Measurements from ENCODE around the gene LMF1.

Gene LMF1

GRCh38 chr16:807347-808084 is 163.3 kb downstream of the LMF1 start:
- Histone ChIP-seq H3K9ac (ENCODE audit: insufficient read length, low read depth) (peak overlapping the region; percentile 91), H3K27me3 (ENCODE audit: insufficient read depth, insufficient read length) (peaks cover 24% of the 10 kb centered on the region)
- TF ChIP-seq YY1 (IDR thresholded peaks at IDR 0.05; ENCODE audit: insufficient read depth, insufficient read length): peak; percentile 99
- no peak for TF ChIP-seq SUZ12 (IDR thresholded peaks at IDR 0.05; ENCODE audit: extremely low read depth, insufficient read depth, insufficient read length)
- TF ChIP-seq ZNF274 (IDR thresholded peaks at IDR 0.05; ENCODE audit: low read depth, low read length): no peak

DNA sequence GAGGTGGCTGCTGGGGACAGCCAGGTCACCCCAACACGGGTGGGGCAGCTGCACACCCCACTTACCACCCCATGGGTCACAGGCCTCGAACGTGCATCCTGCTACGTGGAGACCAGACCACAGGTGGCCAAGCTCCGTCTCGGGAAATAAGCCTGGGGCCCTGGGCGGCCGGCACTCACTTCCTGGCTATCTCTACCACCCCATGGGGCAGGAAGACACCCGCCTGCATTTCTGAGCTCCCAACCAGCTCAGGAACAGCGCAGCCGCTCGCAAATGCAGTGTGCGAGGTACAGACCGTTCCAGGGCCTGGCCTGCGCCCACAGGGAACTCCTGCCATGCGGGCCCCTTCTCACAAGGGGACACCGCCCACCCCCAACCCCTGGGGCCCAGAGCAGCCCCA is 165.3 kb downstream of the LMF1 start:
- peaks cover 39% of the 10 kb centered on the region for H3K4me1 ChIP-seq (ENCODE audit: insufficient read depth, insufficient read length)
- peaks cover 45% of the 10 kb centered on the region for H3K27me3 ChIP-seq (ENCODE audit: insufficient read depth, insufficient read length)
- no peaks in the 10 kb centered on the region for H3K9me3 ChIP-seq (ENCODE audit: insufficient read depth, low read length)

More at GRCh38 chr16:807347-808084, 163.3 kb downstream of the LMF1 start:
- H3K4me3 ChIP-seq (ENCODE audit: insufficient read length, low read depth): peak overlapping the region; percentile 79
- no peaks in the 10 kb centered on the region for H3K9me3 ChIP-seq (ENCODE audit: insufficient read depth, low read length)
- DNase-seq (ENCODE audit: low read depth, low spot score): peak; percentile 93
- peaks cover 34% of the 10 kb centered on the region for H3K4me1 ChIP-seq (ENCODE audit: insufficient read depth, insufficient read length)
- peaks cover 8% of the 10 kb centered on the region for H3K36me3 ChIP-seq (ENCODE audit: insufficient read depth, insufficient read length, low read length)

DNA sequence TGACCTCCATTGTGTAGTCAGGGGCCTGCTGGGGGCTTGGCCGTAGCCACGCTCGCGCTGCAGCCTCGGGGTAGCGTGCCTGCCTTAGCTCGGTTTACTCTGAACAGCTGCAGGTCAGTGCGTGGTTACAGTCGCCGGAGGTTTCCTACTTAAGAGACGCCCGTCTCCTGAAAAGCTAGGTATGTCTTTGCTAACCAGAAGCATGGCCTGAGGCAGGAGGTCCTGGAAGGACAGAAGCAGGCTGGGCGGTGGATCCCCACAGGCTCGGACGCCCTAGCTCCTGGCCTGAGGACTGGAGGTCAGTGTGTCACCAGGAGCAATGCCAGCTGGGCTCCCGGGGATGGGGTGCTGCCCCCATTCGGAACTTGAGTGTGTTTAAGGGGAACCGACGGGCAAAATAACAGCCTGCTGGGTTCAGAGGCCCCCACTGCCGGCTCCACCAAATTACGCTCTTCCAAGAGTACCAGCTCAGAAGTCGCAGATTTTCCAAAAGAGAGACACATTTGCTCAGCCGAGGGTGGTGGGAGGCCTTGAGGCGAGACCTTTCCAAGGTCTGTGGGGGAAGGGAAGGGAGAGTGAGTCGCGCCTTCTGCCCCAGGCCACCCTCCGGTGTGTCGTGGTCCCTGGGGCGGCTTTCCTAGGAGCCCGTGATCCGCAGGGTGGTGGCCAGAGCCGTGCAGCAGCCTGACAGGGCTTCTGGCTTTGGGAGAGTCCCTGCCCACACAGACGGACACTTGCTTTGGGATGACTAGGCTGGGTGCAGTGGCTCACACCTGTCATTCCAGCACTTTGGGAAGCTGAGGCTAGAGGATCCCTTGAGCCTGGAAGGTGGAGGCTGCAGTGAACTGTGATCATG is 166.4 kb downstream of the LMF1 start:
- Histone ChIP-seq H3K36me3 (ENCODE audit: insufficient read depth, insufficient read length, low read length) (no peaks in the 10 kb centered on the region), H3K9ac (ENCODE audit: insufficient read length, low read depth) (peak overlapping the region; percentile 59), H3K4me1 (ENCODE audit: insufficient read depth, insufficient read length) (peaks cover 43% of the 10 kb centered on the region), H3K27me3 (ENCODE audit: insufficient read depth, insufficient read length) (peaks cover 52% of the 10 kb centered on the region), H3K4me3 (ENCODE audit: insufficient read length, low read depth) (no peak overlapping the region), H3K9me3 (ENCODE audit: insufficient read depth, low read length) (no peaks in the 10 kb centered on the region)
- TF ChIP-seq SUZ12 (IDR thresholded peaks at IDR 0.05; ENCODE audit: extremely low read depth, insufficient read depth, insufficient read length) (no peak), ZNF274 (IDR thresholded peaks at IDR 0.05; ENCODE audit: low read depth, low read length) (no peak), YY1 (IDR thresholded peaks at IDR 0.05; ENCODE audit: insufficient read depth, insufficient read length) (no peak)
- no peak for DNase-seq (ENCODE audit: low read depth, low spot score)

More for the DNA sequence above, 165.3 kb downstream of the LMF1 start:
- peaks cover 2% of the 10 kb centered on the region for H3K36me3 ChIP-seq (ENCODE audit: insufficient read depth, insufficient read length, low read length)
- no peak for TF ChIP-seq SUZ12 (IDR thresholded peaks at IDR 0.05; ENCODE audit: extremely low read depth, insufficient read depth, insufficient read length)
- no peak for TF ChIP-seq YY1 (IDR thresholded peaks at IDR 0.05; ENCODE audit: insufficient read depth, insufficient read length)
- no peak for TF ChIP-seq ZNF274 (IDR thresholded peaks at IDR 0.05; ENCODE audit: low read depth, low read length)
- no peak for DNase-seq (ENCODE audit: low read depth, low spot score)
- peak overlapping the region; percentile 63 for H3K9ac ChIP-seq (ENCODE audit: insufficient read length, low read depth)
- no peak overlapping the region for H3K4me3 ChIP-seq (ENCODE audit: insufficient read length, low read depth)

- H3K4me1 ChIP-seq (ENCODE audit: insufficient read depth, insufficient read length): peaks cover 46% of the 10 kb centered on the region
- no peaks in the 10 kb centered on the region for H3K9me3 ChIP-seq (ENCODE audit: insufficient read depth, low read length)
- H3K27me3 ChIP-seq (ENCODE audit: insufficient read depth, insufficient read length): peaks cover 52% of the 10 kb centered on the region
- no peak for TF ChIP-seq YY1 (IDR thresholded peaks at IDR 0.05; ENCODE audit: insufficient read depth, insufficient read length)
- no peak for TF ChIP-seq SUZ12 (IDR thresholded peaks at IDR 0.05; ENCODE audit: extremely low read depth, insufficient read depth, insufficient read length)
- H3K4me3 ChIP-seq (ENCODE audit: insufficient read length, low read depth): no peak overlapping the region
- H3K9ac ChIP-seq (ENCODE audit: insufficient read length, low read depth): peak overlapping the region; percentile 39
- H3K36me3 ChIP-seq (ENCODE audit: insufficient read depth, insufficient read length, low read length): peaks cover 4% of the 10 kb centered on the region
- no peak for DNase-seq (ENCODE audit: low read depth, low spot score)
Measured at GRCh38 chr16:803754-804080, 167.1 kb downstream of the LMF1 start.
